HG03064 (cell line): ENCODE measurements around the gene HYAL1.
"Not testable (repeated sequence)": the region's sequence is repeated elsewhere in the genome, so short reads cannot be mapped to it uniquely, and the experiment has no call there.

Experiments
- ATAC-seq: cut with Tn5 transposase; IDR thresholded peaks from one replicate; pipeline ENCODE4 v1.9.1; 2021; ENCODE audit warnings: low read depth; ENCODE audit not compliant: unreplicated experiment

Gene HYAL1

GRCh38 chr3:50296721-50297383 is 6.5 kb downstream of the HYAL1 start:
- no peak for ATAC-seq

DNA sequence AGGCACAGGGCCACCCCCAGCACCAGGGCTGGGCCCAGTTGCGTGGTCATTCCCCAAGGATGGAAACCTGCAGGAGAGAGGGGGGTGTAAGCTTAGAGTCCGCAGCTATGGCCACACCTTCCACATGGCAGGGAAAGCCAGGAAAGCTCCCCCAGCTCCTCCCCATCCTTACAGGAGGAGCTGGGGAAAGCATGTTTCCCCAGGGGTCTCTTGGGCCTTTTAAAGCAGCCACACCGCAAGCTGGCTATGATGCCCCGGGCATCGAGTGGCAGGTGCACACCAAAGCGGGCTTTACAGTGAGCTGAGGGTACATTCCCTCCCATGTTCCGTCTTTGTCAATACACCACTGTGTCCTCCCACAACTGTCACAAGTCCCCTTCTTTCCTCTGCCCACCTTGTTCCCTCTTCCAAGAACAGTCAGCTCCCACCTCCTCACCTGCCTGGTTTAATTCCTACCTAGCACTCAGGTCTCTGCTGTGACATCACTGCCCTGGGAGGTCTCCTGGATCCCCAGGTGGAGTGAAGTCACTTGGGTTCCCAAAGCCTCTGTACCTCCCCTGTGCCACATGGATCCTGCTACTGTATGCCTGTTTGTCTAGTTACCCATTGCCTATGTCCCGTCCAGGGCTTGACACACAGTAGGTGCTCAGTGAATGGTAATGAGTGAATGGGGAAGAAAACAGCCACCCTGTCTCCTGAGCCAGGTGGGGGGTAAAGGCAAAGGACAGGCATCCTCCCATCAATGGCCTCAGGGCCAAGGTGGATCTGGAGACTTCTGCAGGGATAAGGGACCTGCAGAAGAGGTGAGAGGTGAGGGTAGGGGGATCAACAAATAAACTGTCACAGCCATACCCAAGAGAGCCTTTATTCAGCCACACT is 7.6 kb downstream of the HYAL1 start:
- no peak for ATAC-seq

GRCh38 chr3:50294492-50295403 is 8.6 kb downstream of the HYAL1 start:
- no peak for ATAC-seq

DNA sequence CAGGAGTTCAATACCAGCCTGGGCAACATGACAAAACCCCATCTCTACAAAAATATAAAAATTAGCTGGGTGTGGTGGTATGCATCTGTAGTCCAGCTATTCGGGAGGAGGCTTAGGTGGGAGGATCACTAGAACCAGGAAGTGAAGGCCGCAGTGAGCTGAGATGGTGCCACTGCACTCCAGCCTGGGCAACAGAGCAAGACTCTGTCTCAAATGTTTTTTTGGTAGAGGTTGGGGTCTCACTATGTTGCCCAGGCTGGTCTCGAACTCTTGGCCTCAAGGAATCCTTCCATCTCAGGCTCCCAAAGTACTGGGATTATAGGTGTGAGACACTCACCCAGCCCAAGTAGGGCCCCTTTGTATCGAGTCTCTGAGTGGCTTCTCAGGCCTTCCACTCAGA is 9.3 kb downstream of the HYAL1 start:
- no peak for ATAC-seq

- ATAC-seq: no peak
These were observed 10.1 kb downstream of the HYAL1 start for GRCh38 chr3:50293079-50293801.

DNA sequence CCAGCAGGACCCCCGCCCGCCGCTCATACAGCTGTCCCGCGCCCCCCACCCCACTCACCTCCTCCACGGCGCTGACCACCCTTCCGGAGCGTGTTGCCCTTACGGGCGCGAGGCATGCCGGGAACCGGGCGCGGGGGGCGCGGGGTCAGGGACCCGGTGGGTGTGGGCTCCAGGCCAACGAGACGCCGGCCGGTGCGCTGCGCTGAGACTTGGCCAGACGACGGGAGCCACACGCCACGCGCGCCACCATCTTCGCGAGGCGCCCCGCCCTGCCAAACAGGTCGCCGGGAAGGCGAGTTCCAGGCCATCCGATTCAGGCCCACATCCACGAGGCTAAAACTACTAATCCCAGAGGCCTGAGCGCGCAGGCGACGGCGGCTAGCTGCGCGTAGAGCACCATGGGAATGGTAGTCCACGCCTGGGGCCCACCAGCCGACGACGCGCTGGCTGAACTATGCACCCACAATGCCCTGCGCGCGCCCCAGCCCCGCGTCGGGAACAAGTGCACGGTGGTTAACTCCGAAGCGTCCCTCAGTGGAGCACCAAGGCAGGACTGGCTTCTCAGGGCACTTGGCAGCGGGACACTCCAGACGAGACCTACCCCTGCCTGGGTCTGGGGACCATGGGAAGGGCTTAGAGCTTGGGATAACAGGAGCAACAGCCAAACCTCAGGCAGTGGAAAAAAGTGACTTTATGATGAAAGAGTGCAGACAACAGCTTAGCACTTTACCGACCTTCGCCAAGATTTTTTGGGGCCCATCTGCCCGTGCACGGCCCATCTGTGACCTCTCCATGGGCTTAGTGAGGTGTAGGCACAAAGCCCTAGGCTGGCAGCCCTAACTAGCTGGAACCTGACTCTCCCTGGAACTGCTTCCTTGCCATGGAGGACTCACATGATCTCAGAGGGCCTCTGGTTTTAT is 11.0 kb downstream of the HYAL1 start, which contains the start of gene IFRD2:
Gene IFRD2 (minus strand): TSS at position 271 of the 920 bp plus-strand sequence. CDS start 155 bp downstream, at position 116.
- ATAC-seq: peak; percentile 87

GRCh38 chr3:50290161-50290641 is 13.2 kb downstream of the HYAL1 start:
- no peak for ATAC-seq

GRCh38 chr3:50289130-50289529 is 14.2 kb downstream of the HYAL1 start:
- no peak for ATAC-seq

DNA sequence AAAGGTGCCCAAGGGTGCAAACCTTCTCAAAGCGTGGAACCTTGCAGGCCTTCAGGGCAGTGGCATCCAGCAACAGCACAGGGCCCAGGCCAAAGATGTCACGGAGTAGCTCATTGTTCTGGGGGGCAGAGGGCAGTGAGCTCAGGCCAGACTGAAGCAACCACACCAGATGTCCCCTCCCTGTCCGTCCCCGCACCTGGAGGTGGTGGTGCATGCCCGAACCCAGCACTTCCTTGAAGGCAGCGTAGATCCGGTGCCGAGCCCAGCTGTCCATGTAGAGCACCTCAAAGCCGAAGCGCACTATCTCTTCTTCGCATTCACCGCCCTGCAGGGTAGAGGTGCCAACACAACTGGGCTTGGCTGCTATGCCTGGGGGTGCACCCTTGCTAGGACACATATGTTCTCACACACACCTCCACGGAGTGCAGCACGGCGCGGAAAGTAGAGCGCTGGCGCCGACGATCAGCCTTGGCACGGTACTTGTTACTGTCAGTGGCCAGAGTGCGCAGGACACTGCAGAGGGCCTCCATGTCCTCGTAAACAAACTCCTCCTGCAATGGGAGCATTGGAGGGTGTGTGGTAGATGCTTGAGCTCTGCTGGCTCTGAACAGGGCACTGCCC is 14.9 kb downstream of the HYAL1 start:
- no peak for ATAC-seq

DNA sequence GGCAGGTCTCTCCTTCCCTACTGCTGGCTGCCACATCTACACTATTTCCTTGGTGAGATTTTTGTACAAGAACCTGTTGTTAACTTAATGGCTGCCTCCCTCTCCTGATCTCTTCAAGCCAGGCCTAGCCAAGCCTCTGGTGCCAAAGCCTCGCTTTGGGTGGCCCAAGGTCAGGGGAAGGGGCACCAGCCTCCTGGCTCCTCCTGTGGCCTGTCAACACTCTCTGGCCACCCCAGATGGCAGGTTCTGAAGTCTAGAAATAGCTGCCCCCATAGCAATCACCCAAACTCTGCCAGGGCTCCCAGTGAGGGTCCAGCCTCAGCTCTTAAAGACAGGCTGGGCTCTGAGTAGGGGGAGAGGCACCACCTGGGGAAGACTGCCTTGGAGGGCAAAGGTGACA is 16.1 kb downstream of the HYAL1 start:
- no peak for ATAC-seq

DNA sequence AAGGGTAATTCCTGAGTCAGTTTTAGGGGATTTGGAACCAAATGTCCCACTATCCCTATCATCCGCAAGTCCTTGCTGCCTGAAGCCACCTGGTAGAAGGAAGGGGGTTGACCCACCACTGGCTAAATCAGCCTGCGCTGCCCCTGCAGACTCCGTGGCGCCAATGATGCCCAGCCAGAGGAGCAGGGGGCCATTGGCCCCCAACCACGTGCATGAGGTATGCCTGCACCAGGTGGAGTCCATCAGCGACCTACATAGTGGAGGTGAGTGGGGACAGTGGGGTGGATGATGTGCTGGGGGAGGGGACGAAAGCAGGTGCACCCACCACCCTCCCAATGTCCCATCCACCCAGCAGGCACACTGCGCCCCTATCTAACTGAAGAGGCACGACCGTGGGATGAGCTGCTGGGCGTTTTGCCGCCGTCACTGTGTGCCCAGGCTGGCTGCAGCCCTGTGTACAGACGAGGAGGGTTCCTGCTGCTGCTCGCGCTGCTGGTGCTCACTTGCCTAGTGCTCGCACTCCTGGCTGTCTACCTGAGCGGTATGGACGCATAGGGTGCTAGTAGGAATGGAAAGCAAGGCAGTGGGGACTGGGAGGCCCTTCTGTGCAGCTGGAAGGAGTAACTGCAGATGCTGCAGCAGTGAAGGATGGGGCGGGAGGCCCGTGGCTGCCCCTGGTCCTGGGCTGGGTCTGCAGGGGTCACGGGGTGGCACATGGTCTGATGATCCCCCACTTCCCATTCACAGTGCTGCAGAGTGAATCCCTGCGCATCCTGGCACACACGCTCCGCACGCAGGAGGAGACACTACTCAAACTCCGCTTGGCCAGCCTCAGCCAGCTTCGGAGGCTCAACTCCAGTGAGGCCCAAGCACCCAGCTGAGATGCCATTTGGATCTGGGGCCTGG is 16.8 kb downstream of the HYAL1 start:
- no peak for ATAC-seq

- ATAC-seq: not testable (repeated sequence)
These were observed 19.3 kb downstream of the HYAL1 start for GRCh38 chr3:50284121-50284520.

DNA sequence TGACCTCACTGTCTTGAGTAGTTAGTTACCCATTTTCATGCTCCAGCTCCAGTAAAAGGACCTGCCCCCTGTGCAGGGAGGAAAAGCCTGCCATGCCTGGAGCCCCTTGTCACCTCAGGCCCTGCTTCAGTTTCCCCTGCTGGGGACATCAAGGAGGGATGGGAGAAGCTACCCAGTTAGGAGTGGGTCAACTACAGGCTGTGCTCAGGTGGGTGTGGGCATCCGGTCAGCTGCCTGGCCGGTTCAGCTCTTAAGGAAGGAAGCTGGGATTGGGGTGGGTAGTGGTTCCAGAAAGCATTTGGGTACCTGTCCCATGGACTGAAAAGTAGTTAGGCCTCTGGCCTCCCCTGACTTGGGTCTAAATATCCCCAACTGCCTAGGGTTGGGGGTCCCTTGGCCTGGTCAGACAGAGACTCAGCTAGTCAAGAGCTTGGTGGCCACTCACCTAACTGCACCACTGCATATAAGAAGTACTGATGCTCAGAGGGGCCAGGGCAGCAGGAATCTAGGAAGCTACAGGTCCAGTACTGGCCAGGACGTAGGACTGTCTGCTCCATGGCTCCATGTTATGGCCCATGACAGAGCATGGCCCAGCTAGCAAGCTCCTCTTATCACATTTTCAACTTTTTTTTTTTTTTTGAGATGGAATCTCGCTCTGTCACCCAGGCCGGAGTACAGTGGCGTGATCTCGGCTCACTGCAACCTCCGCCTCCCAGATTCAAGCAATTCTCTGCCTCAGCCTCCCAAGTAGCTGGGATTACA is 23.9 kb downstream of the HYAL1 start:
- no peak for ATAC-seq

- no peak for ATAC-seq
These were observed 24.5 kb downstream of the HYAL1 start, which contains the start of gene LSMEM2 for GRCh38 chr3:50278880-50279224. Gene LSMEM2 (plus strand): TSS chr3:50279087. CDS start chr3:50279114, 27 bp downstream.

DNA sequence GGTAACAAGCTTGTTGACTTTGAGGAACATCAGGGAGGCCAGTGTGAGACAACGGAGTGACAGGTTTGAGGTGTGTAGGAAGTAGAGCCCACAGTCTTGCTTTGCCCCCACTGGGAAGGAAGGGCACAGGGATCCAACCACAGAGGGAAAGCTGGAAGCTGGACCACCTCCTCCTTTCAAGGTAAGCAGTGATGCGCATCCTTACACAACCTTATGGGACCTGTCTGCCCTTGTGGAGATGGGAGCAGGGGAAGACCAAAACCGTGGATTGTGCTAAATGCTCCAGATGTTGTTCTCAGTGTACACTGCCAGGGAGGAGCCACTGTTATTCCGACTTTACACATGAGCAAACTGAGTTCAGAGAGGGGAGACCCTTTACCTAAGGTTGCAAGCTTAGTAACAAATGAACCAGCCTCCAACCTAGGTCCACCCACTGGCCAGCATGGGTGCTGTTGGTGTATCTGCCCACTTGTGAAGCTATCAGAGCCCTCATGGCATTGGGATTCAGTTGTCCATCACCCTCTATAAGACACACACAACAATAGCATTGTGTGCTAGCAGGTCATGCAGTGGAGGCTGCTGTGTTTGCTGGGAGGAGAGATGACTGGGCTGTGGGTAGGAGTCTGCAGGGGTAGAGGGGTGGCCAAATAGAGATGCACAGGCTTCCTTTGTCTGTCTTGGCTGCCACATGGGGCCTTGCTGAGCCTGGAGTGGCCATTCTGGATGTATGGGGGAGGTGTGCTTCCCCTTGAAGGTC is 25.1 kb downstream of the HYAL1 start:
- ATAC-seq: no peak

DNA sequence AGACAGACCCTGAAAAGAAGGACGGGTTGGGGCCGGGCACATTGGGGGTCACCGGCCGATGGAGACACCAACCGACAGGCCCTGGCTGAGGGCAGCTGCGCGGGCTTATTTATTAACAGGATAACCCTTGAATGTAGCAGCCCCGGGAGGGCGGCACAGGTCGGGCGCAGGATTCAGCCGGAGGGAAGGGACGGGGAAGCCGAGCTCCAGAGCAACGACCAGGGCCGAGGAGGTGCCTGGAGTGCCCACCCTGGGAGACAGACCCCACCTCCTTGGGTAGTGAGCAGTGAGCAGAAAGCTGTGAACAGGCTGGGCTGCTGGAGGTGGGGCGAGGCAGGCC is 26.6 kb downstream of the HYAL1 start:
- no peak for ATAC-seq
